GM19467 (cell line): ENCODE data around the gene LCN10.
"Not testable (repeated sequence)": the region's sequence is repeated elsewhere in the genome, so short reads cannot be mapped to it uniquely, and the experiment has no call there.

Experiments
- ATAC-seq: cut with Tn5 transposase; IDR thresholded peaks from one replicate; pipeline ENCODE4 v1.9.1; 2021; ENCODE audit warnings: mild to moderate bottlenecking, moderate library complexity; ENCODE audit not compliant: unreplicated experiment

The LCN10 gene

GRCh38 chr9:136721339-136722092 is 21.2 kb downstream of the LCN10 start:
- no peak for ATAC-seq

DNA sequence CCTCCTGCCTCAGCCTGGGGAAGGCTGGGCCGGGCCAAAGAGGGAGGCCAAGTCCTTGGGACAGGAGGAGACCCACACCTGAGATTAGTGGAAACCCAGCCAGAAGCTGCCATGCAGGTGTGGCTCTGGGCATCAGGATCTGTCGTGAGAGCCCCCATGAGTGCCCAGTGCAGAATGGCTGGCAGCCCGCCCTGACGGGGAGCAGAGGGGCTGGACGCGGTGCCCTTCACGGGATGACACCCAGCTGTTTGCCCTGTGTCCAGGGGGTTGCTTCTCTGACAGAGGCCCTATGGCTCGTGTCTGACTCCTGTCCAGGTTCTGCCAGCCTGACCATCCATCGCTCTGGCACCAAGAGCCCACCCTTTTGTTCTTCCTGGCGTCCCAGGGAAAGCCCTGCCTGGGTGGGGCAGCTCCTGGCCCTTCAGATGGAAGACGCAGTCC is 21.8 kb downstream of the LCN10 start:
- no peak for ATAC-seq

DNA sequence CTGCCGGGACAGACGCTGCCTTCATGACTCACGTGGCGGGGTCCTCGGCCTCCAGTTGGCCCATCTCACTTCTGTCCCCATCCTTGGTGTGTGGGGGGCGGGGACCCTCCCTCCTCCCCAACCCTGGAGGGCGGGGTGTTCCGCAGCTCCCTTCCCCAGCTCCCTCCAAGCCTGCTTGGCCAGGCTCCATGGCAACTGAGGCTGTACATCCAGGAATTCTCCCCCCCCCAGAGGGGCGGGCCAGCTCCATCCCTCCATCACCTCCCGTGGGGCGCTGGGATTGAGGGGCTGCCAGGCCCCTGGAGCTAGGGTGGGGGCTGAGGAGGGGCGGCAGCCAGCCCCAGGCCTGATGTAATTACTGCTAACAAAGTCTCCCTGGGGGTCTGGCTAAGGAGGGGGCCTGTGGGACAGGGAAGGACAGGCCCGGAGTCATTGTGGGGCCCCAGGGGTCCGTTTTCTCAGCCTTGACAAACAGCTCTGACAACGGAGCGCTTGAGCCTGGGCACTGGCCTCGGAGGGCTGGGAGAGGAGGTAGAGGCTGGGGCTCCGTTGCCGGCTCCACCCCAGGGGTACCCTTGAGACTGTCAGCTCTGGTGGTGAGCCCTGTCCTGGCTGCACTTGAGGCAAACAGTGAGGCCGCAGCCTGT is 22.4 kb downstream of the LCN10 start:
- ATAC-seq: no peak

DNA sequence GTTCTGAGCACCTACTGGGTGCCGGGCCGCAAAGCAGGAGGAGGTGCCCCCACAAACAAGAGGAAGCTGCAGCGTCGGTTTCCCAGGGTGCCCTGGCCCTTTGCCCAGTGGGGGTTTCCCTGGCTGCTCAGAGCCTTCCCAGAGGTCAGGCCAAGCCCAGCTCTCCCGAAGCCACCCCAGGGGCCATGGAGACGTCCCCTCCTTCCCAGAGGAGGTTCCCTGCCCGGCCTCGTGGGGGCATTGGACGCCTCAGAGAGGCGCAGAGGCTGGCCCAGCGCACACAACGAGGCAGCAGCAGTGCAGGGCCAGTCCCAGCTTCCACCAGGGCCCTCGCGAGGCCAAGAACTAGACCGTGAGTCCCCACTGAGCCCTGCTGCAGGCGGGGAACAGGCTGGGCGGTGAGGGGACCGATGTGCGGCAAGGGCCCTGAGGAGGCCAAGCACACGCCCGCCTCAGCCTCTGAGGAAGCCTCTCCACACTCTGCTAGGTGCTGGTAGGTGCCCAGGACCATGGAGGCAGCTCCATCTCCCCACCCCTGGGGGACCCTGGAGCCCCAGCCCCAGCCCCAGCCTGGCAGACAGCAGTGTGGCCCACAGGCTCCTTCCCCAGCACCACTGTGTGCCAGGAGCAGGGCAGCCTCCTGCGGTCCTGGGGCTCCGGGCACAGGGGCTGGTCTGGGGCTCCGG is 23.4 kb downstream of the LCN10 start:
- no peak for ATAC-seq

- no peak for ATAC-seq
Measured at GRCh38 chr9:136718345-136719194, 24.2 kb downstream of the LCN10 start.

DNA sequence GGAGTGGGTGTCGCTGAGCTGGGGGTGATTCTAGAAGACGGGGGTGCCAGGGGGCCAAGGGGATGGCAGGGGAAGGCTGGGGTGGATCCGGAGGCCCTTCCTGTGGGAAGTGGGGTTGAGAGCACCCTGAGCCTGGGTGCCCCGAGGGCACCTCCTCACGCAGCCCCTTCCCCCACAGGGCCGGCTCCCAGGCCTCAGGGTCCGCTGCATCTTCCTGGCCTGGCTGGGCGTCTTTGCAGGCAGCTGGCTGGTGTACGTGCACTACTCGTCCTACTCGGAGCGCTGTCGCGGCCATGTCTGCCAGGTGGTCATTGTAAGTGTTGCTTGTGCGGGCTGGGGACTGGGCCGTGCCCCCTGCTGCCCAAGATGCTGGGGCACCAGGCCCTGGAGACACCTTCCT is 25.3 kb downstream of the LCN10 start:
- no peak for ATAC-seq

- no peak for ATAC-seq
Measured at GRCh38 chr9:136714893-136715274, 27.9 kb downstream of the LCN10 start.

- no peak for ATAC-seq
Measured at GRCh38 chr9:136714096-136714892, 28.4 kb downstream of the LCN10 start.

GRCh38 chr9:136713550-136713949 is 29.2 kb downstream of the LCN10 start:
- no peak for ATAC-seq

DNA sequence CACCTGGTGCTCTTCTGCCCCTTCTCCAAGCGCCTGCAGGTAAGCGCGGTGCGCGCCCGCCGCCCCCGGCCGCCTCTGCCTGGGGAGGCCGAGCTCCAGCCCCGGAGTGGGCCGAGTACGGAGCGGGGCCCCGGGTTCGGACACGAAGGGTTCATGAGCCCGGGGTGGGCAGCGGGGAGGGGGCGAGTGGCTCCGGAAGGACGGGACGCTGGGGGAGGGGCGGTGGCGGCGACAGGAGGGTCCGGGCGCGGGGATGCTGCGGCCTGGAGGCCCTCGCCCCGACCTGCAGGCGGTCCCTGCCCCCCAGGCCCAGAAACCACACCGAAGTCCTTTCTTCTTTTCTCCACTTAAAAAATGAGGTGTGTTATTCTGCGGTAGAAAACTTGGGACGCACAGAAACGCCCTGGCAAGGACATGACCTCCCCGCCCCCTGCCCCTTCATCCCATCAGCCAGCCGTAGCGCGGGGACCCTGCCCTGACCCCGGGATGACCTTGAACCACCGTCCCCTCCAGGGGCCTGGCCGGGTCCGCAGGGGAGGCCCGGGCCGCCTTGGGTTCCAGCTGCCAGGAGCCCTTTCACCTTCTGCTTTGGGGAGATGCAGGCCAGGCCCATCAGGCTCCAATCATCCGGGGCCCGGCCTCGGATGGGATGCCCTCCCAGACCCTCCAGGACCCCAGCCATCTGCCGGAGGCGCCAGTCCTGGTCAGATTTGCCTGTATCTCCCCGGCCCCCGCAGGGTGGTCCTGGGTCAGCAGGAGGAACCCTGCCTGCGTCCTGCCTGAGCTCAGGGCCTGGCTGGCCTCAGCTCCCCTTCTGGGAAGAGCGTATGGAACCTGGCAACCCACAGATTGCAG is 29.8 kb downstream of the LCN10 start:
- ATAC-seq: no peak

DNA sequence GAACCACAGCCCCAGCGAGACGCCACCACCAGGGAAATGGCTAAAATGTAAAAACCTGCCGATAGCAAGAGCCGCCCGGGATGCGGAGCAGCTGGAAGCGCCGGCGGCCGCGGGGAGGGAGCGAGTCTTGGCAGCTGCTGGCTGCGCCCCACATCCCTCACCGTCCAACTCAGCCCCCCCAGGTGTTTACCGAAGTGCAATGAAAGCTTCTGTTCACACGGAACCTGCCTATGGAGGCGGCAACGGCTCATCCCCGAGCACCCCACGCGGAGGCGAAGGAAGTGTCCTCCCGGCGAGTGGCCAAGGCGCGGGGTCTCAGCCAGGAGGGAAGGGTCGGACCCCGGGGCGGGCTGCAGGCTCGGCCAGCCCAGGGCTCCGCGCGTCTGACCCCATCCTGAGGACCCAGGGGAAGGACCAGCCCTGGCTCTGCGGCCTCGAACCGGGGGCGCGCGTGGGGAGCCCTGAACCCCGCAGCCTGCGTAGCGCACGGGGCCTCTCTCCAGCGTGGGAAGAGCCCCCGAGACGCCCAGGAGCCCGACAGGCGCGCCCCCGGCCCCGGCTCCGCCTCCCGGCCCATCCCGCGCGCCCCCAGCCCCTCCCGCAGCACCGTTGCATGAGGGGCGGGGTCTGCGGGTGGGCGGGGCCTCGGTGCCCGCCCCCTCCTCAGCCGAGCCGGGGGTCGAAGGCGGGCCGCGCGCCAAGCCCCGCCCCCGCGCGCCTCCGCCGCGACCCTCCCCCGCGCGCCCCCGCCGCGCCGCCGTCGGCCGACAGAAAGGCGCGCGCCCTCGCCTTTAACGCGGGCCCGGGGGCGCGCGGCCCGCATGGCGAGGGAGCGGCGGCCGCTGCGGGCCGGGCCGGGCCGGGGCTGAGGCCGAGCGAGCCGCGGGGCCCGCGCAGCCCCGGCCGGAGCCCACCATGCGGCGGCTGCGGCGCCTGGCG is 30.7 kb downstream of the LCN10 start, which contains the start of gene DIPK1B:
Gene DIPK1B, plus strand, starts transcription at position 822 of the 939 bp plus-strand sequence. Its CDS starts 94 bp downstream, at position 916.
- ATAC-seq: no peak

DNA sequence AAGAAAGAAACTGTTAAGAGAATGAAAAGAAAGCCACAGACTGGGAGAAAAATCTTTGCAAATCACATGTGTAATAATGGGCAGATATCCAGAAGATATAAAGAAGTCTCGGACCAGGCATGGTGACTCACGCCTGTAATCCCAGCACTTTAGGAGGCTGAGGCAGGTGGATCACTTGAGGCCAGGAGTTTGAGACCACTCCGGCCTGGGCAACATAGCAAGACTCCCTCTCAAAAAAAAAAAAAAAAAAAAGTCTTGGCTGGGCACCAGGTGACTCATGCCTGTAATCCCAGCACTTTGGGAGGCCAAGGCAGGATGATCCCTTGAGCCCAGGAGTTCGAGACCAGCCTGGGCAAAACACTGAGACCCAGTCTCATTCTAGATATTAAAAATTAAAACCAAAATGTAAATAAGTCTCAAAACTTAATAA is 31.5 kb downstream of the LCN10 start:
- ATAC-seq: not testable (repeated sequence)

DNA sequence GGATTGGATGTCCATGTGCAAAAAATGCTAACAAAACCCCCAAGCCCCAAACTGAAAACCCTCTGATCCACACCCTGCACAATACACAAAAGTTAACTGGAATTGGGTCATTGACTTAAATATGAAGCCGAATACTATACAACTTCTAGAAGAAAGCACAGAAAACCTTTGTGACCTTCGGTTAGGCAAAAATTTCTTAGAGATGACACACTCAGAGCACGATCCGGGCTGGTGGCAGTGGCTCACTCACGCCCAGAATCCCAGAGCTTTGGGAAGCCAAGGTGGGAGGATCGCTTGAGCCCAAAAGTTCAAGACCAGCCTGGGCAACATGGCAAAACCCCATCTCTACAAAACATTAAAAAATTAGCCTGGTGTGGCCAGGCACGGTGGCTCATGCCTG is 32.2 kb downstream of the LCN10 start:
- ATAC-seq: no peak

GRCh38 chr9:136709454-136710109 is 33.2 kb downstream of the LCN10 start:
- no peak for ATAC-seq

- no peak for ATAC-seq
Measured at GRCh38 chr9:136707849-136708517, 34.8 kb downstream of the LCN10 start.

GRCh38 chr9:136707011-136707410 is 35.7 kb downstream of the LCN10 start:
- no peak for ATAC-seq

GRCh38 chr9:136705564-136705963 is 37.2 kb downstream of the LCN10 start:
- no peak for ATAC-seq
